Right lobe of liver (tissue), 6 donors: ENCODE results near the gene PLEKHG4B. TPM values are rescaled to one million over a fixed set of nuclear protein-coding genes. Genes with fewer than 3 reads are reported as not detected.

Source experiments
- ATAC-seq, 4 donors: fragments of 200-7000 bp; cut with Tn5 transposase; one replicate each; pipeline ENCODE4 v1.9.1; 2020; ENCODE audit warnings: mild to moderate bottlenecking in 4 of 4, moderate library complexity in 4 of 4
- DNase-seq, 3 donors: peaks; one replicate each; pipeline ENCODE4 v3.0.0-alpha.2; 2020
- H3K27ac ChIP-seq, 3 donors: fragments of 200-600 bp; one replicate each; pipeline ENCODE4 v1.8.0; 2022
- H3K27me3 ChIP-seq, 2 donors: fragments of 200-600 bp; one replicate each; pipeline ENCODE4 v1.8.0; 2022
- H3K36me3 ChIP-seq, 4 donors: fragments of 200-600 bp; sonication (generic) in 1 of 4; one replicate each; pipeline versions ENCODE4 v1.5.1 to v1.8.0; 2017 to 2022; ENCODE audit warnings: control low read depth in 1 of 4
- H3K4me1 ChIP-seq, 4 donors: fragments of 200-600 bp; sonication (generic) in 1 of 4; one replicate each; pipeline versions ENCODE4 v1.5.1 to v1.8.0; 2017 to 2022; ENCODE audit warnings: control low read depth in 1 of 4
- H3K4me3 ChIP-seq, 3 donors: fragments of 200-600 bp; one replicate each; pipeline ENCODE4 v1.8.0; 2022
- H3K9me3 ChIP-seq, 4 donors: fragments of 200-600 bp; sonication (generic) in 1 of 4; one replicate each; pipeline versions ENCODE4 v1.5.1 to v1.8.0; 2017 to 2022; ENCODE audit warnings: control low read depth in 1 of 4
- POLR2A ChIP-seq: fragments of 450-650 bp; IDR thresholded peaks from one replicate; pipeline ENCODE4 v1.6.1; 2017; ENCODE audit warnings: antibody characterized with exemption, mild to moderate bottlenecking
- WGBS: methylation state at CpG from one replicate; pipeline ENCODE4 v1.1.6; 2018; ENCODE audit warnings: low coverage, low lambda C conversion rate; ENCODE audit not compliant: insufficient coverage; ENCODE audit errors: missing lambda C conversion rate; 5-methylcytosine and 5-hydroxymethylcytosine counted together
- intact Hi-C, 2 donors: fragments of 100-400 bp; cut with DNase I; formaldehyde crosslinking; loops; one replicate each; pipeline versions ENCODE4 v1.11.2 to v1.14.1; 2022
- total RNA-seq, 6 experiments: library from RNA; depleted of rRNA in 2 of 6; stranded (reverse); fragments of >200 nt in 2 of 6; fragmentation: NEBNext Ultra II Directional in 3 of 6; extraction: Animal tissue kit (Norgen Biotek cat#: 25700) in 3 of 6; gene quantifications; one replicate each; pipeline versions ENCODE4 v1.1.0 to v1.2.4, GENCODE V29; 2016 to 2023
- TF ChIP-seq, protein P1 (sequence below), 4 donors: fragments of 200-600 bp in 3 of 4; fragments of 450-650 bp in 1 of 4; IDR thresholded peaks; one replicate each; pipeline versions ENCODE4 v1.5.1 to v1.8.0; 2016 to 2022; ENCODE audit warnings: antibody characterized with exemption in 4 of 4, mild to moderate bottlenecking in 2 of 4
- donor health status: DM: no; HTN: yes; CAD: no.
- donor health status: DM: no; HTN: no; CAD: no.
- donor health status: DM: no; HTN: no; CAD: no.
- donor health status: DM: no; HTN: yes; CAD: no.
- donor health status: DM: no; HTN: yes; CAD: no.

Gene PLEKHG4B
- total RNA-seq, 6 experiments from 2014 or later = 0.13 to 0.18 TPM; not detected in 4

DNA sequence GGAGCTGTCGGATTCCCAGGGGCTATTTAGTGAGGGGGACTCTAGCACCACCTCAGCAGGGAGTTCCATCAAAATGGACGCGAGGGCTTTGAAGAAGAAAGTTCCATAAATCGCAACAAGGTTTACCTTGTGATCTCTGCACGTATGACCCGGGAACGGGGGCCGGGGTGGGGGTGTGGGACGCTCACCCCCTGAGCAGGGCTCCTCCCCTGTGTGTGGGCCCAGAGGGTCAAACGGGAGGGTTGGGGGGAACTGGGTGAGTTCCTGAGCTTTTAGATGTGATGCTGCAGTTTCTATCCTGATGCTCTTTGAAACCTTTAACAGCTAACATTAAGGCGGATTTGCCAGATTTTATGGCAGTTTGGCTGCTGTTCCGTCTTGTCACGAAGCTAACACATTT, 80.5 kb downstream of the PLEKHG4B start:
- WGBS = 64% methylated on average over 7 of the region's 13 CpGs
- no peaks in the 10 kb centered on the region for H3K27me3 ChIP-seq
- intact Hi-C loops = no loop called here
- H3K4me3 ChIP-seq = no peak overlapping the region
- DNase-seq = peak in 1 of 3 donors; percentile 21
- H3K9me3 ChIP-seq = no peaks in the 10 kb centered on the region
- H3K27ac ChIP-seq = no peak overlapping the region
- ATAC-seq = no peak
- no peaks in the 10 kb centered on the region for H3K4me1 ChIP-seq
- H3K36me3 ChIP-seq = no peaks in the 10 kb centered on the region
- no peak for TF ChIP-seq POLR2A
- TF ChIP-seq, protein P1, sequence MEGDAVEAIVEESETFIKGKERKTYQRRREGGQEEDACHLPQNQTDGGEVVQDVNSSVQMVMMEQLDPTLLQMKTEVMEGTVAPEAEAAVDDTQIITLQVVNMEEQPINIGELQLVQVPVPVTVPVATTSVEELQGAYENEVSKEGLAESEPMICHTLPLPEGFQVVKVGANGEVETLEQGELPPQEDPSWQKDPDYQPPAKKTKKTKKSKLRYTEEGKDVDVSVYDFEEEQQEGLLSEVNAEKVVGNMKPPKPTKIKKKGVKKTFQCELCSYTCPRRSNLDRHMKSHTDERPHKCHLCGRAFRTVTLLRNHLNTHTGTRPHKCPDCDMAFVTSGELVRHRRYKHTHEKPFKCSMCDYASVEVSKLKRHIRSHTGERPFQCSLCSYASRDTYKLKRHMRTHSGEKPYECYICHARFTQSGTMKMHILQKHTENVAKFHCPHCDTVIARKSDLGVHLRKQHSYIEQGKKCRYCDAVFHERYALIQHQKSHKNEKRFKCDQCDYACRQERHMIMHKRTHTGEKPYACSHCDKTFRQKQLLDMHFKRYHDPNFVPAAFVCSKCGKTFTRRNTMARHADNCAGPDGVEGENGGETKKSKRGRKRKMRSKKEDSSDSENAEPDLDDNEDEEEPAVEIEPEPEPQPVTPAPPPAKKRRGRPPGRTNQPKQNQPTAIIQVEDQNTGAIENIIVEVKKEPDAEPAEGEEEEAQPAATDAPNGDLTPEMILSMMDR (IDR thresholded peaks at IDR 0.05) = no peak

DNA sequence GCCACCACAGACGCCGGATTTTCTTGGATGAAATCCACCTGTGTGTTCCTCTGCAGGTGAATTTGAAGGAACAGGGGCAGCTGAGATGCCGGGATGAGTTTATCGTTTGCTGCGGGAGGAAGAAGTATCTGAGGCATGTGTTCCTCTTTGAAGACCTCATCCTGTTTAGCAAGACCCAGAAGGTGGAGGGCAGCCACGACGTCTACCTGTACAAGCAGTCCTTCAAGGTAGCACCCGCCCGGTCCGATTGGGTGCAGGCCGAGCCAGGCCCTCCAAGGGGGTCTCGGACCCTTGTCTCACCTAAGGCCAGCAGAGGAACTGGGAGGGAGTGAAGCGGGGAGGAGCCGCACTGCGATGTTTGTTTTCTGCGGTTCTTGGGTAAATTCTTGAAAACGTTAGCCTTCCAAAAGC, 80.9 kb downstream of the PLEKHG4B start:
- no peak for ATAC-seq
- Histone ChIP-seq H3K36me3 (no peaks in the 10 kb centered on the region), H3K9me3 (no peaks in the 10 kb centered on the region), H3K27me3 (no peaks in the 10 kb centered on the region), H3K27ac (no peak overlapping the region), H3K4me3 (no peak overlapping the region), H3K4me1 (no peaks in the 10 kb centered on the region)
- WGBS = 58% methylated on average over 16 of the region's 17 CpGs
- TF ChIP-seq POLR2A = no peak
- TF ChIP-seq, protein P1 (IDR thresholded peaks at IDR 0.05) = no peak
- intact Hi-C loops = no loop called here
- peak in 2 of 3 donors; percentile 33 to 42 for DNase-seq

DNA sequence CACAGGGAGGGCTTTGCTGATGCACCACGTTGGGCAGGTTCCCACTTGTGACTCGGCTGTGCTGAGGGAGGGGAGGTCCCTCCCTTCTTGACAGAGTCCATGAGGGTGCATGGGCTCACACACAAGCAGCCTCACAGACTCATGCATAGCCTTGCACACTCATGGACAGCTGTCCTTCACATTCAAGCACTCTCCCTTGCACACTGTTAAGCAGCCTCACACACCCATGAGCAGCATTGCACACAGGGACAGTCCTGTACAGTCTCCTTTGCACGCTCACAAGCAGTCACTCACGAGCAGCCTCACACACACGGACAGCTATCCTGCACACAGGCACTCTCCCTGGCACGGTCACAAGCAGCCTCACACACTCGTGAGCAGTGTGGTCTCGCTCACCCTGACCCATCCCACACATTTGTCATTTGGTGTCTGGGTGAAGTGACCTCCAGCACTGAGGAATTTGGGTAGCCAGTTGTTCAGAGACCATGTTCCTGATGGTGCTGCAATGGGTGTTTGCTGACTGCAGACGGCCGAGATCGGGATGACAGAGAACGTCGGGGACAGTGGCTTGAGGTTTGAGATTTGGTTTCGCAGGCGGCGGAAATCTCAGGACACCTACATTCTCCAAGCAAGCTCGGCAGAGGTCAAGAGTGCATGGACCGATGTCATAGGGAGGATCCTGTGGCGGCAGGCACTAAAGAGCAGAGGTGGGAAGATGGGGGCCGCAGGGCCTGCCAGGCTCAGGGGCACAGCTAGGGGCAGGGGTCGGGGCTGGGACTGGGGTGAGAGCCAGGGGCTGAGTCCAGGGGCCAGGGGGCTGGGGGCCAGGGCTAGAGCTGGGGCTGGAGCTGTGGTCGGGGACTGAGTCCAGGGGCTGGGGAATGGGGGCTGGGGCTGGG, 81.7 kb downstream of the PLEKHG4B start:
- Histone ChIP-seq H3K27me3 (no peaks in the 10 kb centered on the region), H3K4me3 (no peak overlapping the region), H3K4me1 (no peaks in the 10 kb centered on the region), H3K9me3 (no peaks in the 10 kb centered on the region), H3K36me3 (no peaks in the 10 kb centered on the region), H3K27ac (no peak overlapping the region)
- intact Hi-C loops = no loop called here
- TF ChIP-seq, protein P1 (IDR thresholded peaks at IDR 0.05) = no peak
- no peak for TF ChIP-seq POLR2A
- WGBS = 57% methylated on average over 13 of the region's 22 CpGs
- ATAC-seq = no peak
- peak in 2 of 3 donors; percentile 31 to 39 for DNase-seq

DNA sequence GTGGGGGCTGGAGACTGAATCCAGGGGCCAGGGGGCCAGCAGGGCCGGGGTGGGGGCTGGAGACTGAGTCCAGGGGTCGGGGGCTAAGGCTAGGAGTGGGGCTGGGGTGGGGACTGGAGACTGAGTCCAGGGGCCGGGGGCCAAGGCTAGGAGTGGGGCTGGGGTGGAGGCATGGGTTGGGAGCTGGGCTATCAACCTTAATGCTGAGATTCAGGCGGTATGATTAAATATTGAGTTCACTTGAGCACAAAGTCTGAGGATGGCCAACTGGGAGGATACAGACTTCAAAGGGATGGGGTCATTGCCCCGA, 82.3 kb downstream of the PLEKHG4B start:
- Histone ChIP-seq H3K27ac (no peak overlapping the region), H3K9me3 (no peaks in the 10 kb centered on the region), H3K4me1 (no peaks in the 10 kb centered on the region), H3K27me3 (no peaks in the 10 kb centered on the region), H3K4me3 (no peak overlapping the region), H3K36me3 (no peaks in the 10 kb centered on the region)
- WGBS = 48% methylated on average over 2 of the region's 5 CpGs
- TF ChIP-seq, protein P1 (IDR thresholded peaks at IDR 0.05) = no peak
- TF ChIP-seq POLR2A = no peak
- peak in 1 of 3 donors; percentile 36 for DNase-seq
- intact Hi-C loops = no loop called here
- ATAC-seq = no peak
